K562 treated with DMSO at 1 percent for 48 hours (cell line): ENCODE measurements around the gene GLTPD2. TPM values are rescaled to one million over a fixed set of nuclear protein-coding genes. Genes with fewer than 3 reads are reported as not detected.

Experiments used
- total RNA-seq: library from RNA; unstranded; fragments of 300-600 nt; gene quantifications from 2 replicates; pipeline ENCODE4 v1.2.3, GENCODE V29; 2022; ENCODE audit warnings: low replicate concordance; ENCODE audit errors: extremely low read depth

Gene GLTPD2
- not detected in 2 replicates for total RNA-seq

DNA sequence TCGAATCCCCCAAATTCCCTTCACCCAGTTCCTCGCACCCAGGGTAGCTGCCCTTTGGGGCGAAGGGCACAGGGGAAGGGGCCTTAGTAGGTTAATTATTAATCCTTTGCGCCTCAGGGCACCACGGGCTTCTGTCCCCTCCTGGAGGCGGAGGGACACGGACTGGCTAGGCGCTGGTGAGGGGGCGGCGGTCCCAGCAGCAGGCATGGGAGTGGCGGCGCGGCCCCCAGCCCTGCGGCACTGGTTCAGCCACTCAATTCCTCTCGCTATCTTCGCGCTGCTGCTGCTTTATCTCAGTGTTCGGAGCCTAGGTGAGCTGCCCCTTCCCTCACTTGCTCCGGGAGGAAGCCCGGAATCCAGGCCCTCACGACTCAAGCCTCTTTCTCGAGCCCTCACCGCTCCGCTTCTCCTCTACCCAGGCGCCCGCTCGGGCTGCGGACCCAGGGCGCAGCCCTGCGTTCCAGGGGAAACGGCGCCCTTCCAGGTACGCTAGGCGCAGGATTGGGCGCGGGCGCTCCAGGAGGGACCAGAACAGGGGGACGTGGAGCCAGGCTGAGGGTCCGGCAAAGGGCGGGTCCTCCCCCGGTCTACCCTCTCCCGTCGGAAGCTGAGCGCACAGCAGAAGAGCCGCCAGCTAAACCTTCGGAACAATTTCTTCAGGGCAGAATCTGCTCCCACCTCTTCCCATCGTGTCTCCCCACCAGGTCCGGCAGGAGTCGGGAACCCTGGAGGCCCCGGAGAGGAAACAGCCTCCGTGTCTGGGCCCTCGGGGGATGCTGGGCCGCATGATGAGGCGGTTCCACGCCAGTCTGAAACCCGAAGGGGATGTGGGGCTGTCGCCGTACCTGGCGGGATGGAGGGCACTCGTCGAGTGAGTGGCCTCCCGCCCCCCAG is at the start of gene GLTPD2:
TSS of gene GLTPD2 (plus strand) at position 158 of the 894 bp plus-strand sequence. CDS start at position 206, 48 bp downstream.

GRCh38 chr17:4739122-4740024 is 49.4 kb upstream of the GLTPD2 start, which contains the start of the genes CXCL16 and ZMYND15:
Gene CXCL16, minus strand, starts transcription at chr17:4739928. Its CDS starts 589 bp downstream, at chr17:4739339.
Gene ZMYND15, plus strand, starts transcription at chr17:4739833. Its CDS starts 716 bp downstream, at chr17:4740549.

DNA sequence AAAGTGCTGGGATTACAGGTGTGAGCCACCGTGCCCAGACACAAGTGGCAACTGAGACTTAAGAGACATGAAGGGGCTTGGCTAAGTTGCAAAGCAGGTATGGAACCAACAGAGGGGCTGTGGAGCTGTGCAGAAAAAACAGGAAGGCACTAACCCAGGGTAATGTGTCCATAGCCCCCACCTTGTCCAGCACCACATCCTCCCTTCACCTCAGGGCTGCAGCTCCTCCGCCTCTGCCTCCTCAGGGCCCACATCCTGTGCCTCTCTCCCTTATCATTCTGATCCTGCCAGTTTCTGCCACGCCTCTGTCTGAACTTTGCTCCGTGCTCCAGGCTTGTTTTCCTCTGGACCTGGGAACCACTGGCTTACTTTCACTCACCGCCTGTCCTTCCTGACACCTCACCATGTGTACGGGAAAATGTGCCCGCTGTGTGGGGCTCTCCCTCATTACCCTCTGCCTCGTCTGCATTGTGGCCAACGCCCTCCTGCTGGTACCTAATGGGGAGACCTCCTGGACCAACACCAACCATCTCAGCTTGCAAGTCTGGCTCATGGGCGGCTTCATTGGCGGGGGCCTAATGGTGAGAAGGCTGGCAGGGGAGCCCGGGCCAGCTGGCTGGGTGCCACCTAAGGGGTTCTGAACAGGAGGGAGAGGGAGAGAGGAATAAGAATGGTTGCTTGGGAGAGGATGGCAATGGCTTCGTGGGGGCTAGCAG is 17.1 kb upstream of the GLTPD2 start, which contains the start of gene TM4SF5:
TSS of gene TM4SF5 (plus strand) at position 368 of the 716 bp plus-strand sequence. CDS start at position 405, 37 bp downstream.

DNA sequence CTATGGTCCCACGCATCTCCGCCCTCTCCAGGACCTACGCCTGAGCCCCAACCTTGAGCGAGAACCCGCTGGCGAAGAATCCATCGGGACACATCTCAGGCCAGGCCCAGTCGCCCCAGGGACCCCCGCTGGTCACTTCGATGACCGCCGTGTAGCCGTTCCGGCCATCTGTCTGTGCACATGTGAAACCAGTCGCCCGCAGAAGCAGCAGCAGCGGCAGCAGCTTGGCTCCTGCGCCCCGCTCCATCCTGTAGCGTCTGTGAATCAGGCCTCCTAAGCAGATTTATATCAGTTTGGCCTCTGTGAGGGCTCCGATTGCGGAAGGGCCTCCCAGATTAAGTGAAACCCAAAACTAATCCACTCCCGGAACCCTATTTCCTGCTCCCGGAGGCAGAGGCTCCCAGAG is 2.7 kb upstream of the GLTPD2 start, which contains the start of gene VMO1:
TSS of gene VMO1 (minus strand) at position 259 of the 406 bp plus-strand sequence. CDS start at position 247, 12 bp downstream.

GRCh38 chr17:4802228-4802627 is 13.5 kb downstream of the GLTPD2 start, which contains the start of gene C17orf114:
Gene C17orf114, minus strand, starts transcription at chr17:4802328.

DNA sequence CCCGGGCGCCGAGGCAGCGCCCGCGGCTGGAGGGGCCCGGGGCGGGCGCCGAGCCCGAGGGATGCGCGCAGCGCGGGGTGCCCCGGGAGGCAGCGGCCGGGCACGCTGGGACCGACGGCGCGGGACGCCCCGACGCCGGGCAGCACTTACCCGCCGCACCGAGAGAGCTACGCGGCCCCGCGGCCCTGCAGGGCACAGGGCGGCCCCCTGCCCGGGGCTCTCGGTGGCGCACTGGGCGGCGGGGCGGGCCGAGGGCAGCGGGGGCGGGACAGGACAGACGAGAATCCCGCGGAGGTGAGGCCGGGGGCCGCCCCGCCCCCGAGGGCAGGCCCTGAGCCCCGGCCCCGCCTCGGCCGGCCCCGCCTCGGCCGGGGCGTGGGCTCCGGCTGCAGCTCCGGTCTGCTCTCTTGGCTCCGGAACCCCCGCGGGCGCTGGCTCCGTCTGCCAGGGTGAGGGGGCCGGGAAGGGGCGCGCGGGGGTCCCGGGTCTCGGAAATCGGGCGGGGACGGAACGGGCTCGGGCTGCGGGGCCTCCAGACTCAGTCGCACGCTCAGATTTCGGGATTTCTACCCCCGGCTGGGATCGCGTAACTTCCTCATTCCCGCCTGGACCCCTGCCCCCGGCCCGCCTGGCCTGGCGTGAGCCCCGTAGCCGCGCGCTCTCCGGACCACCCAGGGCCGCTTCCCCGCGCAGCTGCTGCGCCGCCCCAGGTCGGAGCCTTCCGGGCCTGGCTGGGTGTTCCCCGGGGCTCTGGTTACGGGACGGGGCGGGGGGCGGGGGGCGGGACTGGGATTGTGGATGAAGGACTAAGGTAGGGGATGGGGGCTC is 18.2 kb downstream of the GLTPD2 start, which contains the start of gene PLD2:
TSS of gene PLD2 (plus strand) at position 376 of the 828 bp plus-strand sequence. CDS start 621 bp downstream, outside the sequence.

DNA sequence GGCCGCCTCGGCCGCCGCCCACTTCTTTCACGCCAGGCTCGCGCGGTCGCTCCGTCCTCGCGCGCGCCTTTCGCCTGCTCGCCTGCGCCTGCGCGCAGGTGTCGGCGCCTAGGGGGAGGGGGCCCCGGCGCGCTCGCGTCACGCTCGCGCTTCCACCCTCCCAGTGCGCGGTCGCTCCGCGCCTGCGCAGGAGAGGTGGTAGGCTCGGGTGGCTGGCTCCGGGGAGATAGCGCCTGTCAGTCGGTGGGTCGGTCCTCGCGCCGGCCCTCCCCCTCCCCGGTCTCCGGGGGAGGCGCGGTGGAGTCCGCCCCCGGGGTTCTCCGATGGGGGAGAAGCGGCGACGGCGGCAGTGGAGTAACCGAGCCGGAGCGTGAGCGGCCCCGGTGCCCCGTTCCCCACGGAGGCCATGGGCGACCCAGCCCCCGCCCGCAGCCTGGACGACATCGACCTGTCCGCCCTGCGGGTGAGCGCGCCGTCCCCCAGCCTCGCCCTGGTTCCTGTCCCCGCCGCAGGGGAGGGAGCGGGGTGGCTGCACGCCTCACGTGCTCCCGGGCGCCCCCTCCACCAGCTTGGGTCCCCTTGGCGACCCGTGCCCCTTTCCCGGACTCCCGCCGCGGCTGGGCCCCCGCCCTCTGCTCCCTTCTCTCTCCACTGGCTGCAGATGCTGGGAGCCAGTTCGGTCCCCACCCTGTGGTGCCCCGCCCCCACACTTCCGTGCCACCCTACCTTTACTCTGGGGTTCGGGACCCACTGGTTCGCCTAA is 44.6 kb downstream of the GLTPD2 start, which contains the start of gene MINK1:
TSS of gene MINK1 (plus strand) at position 163 of the 763 bp plus-strand sequence. CDS start at position 407, 244 bp downstream.

Other genes with a start within 250 kb of the GLTPD2 start
- not detected in 2 replicates for gene MYBBP1A, start 233.6 kb upstream of the GLTPD2 start, total RNA-seq
- gene GGT6, start 228.4 kb upstream of the GLTPD2 start, total RNA-seq, result not detected in 2 replicates
- not detected in 2 replicates for gene SMTNL2, start 204.4 kb upstream of the GLTPD2 start, total RNA-seq
- gene ALOX15, start 147.3 kb upstream of the GLTPD2 start, total RNA-seq, result not detected in 2 replicates
- gene PELP1, start 84.8 kb upstream of the GLTPD2 start, total RNA-seq, result not detected in 2 replicates
- gene ARRB2, start 78.3 kb upstream of the GLTPD2 start, total RNA-seq, result not detected in 2 replicates
- gene MED11, start 57.5 kb upstream of the GLTPD2 start, total RNA-seq, result not detected in 2 replicates
- gene ZMYND15, start 49.1 kb upstream of the GLTPD2 start, total RNA-seq, result not detected in 2 replicates
- not detected in 2 replicates for gene CXCL16, start 49.0 kb upstream of the GLTPD2 start, total RNA-seq
- not detected in 2 replicates for gene TM4SF5, start 17.1 kb upstream of the GLTPD2 start, total RNA-seq
- gene VMO1, start 2.6 kb upstream of the GLTPD2 start, total RNA-seq, result not detected in 2 replicates
- not detected in 2 replicates for gene PSMB6, start 7.2 kb downstream of the GLTPD2 start, total RNA-seq
- not detected in 2 replicates for gene PLD2, start 18.2 kb downstream of the GLTPD2 start, total RNA-seq
- not detected in 2 replicates for gene MINK1, start 44.4 kb downstream of the GLTPD2 start, total RNA-seq
- gene C17orf107, start 110.6 kb downstream of the GLTPD2 start, total RNA-seq, result not detected in 2 replicates
- gene CHRNE, start 114.1 kb downstream of the GLTPD2 start, total RNA-seq, result not detected in 2 replicates
- not detected in 2 replicates for gene GP1BA, start 143.3 kb downstream of the GLTPD2 start, total RNA-seq
- not detected in 2 replicates for gene SLC25A11, start 151.1 kb downstream of the GLTPD2 start, total RNA-seq
- not detected in 2 replicates for gene RNF167, start 151.3 kb downstream of the GLTPD2 start, total RNA-seq
- gene PFN1, start 159.6 kb downstream of the GLTPD2 start, total RNA-seq, result not detected in 2 replicates
- gene ENO3, start 162.2 kb downstream of the GLTPD2 start, total RNA-seq, result not detected in 2 replicates
- gene SPAG7, start 178.9 kb downstream of the GLTPD2 start, total RNA-seq, result not detected in 2 replicates
- gene CAMTA2, start 198.7 kb downstream of the GLTPD2 start, total RNA-seq, result not detected in 2 replicates
- not detected in 2 replicates for gene INCA1, start 208.6 kb downstream of the GLTPD2 start, total RNA-seq
- not detected in 2 replicates for gene KIF1C, start 209.0 kb downstream of the GLTPD2 start, total RNA-seq
- gene SLC52A1, start 246.5 kb downstream of the GLTPD2 start, total RNA-seq, result not detected in 2 replicates